Loucy (cell line): ENCODE measurements around the gene CELF2.
"Not testable (repeated sequence)": the region's sequence is repeated elsewhere in the genome, so short reads cannot be mapped to it uniquely, and the experiment has no call there.

Experiments
- H2AFZ ChIP-seq: fragments of 200-600 bp; sonication (generic); 2 replicates; pipeline ENCODE4 v1.6.0; 2016; ENCODE audit warnings: antibody characterized with exemption, mild to moderate bottlenecking, low read length, moderate library complexity
- H3F3A ChIP-seq: fragments of 200-600 bp; 2 replicates; pipeline ENCODE4 v1.6.0; 2016; ENCODE audit warnings: antibody characterized with exemption, low read depth, mild to moderate bottlenecking
- H3K27me3 ChIP-seq: fragments of 200-600 bp; sonication (generic); 2 replicates; pipeline ENCODE4 v1.6.1; 2014; ENCODE audit warnings: low read length, mild to moderate bottlenecking; ENCODE audit not compliant: insufficient read depth, poor library complexity, severe bottlenecking
- H3K36me3 ChIP-seq: fragments of 200-600 bp; sonication (generic); 2 replicates; pipeline ENCODE4 v1.6.1; 2016; ENCODE audit warnings: low read length; ENCODE audit not compliant: insufficient read depth
- H3K4me1 ChIP-seq: fragments of 200-600 bp; sonication (generic); 2 replicates; pipeline ENCODE4 v1.5.1; 2014; ENCODE audit warnings: low read length, mild to moderate bottlenecking; ENCODE audit not compliant: insufficient read depth, poor library complexity, severe bottlenecking
- H3K4me2 ChIP-seq: fragments of 200-600 bp; sonication (generic); 2 replicates; pipeline ENCODE4 v1.6.0; 2014; ENCODE audit warnings: antibody characterized with exemption, low read length, low read depth, mild to moderate bottlenecking; ENCODE audit not compliant: poor library complexity, severe bottlenecking
- H3K4me3 ChIP-seq: fragments of 200-600 bp; sonication (generic); 2 replicates; pipeline ENCODE4 v1.5.1; 2014; ENCODE audit warnings: low read length, mild to moderate bottlenecking, mixed read lengths; ENCODE audit not compliant: poor library complexity, severe bottlenecking
- H3K79me2 ChIP-seq: fragments of 200-600 bp; sonication (generic); 2 replicates; pipeline ENCODE4 v1.6.1; 2014; ENCODE audit warnings: low read length; ENCODE audit not compliant: insufficient read depth
- H3K9ac ChIP-seq: fragments of 200-600 bp; sonication (generic); 2 replicates; pipeline ENCODE4 v1.6.0; 2014; ENCODE audit warnings: mild to moderate bottlenecking, low read depth, low read length, moderate library complexity; ENCODE audit not compliant: poor library complexity, severe bottlenecking
- H3K9me2 ChIP-seq: fragments of 200-600 bp; sonication (generic); replicated peaks from 2 replicates; pipeline ENCODE4 v1.6.1; 2016; ENCODE audit warnings: low read depth, low read length, mixed read lengths
- H3K9me3 ChIP-seq: fragments of 200-600 bp; sonication (generic); 2 replicates; pipeline ENCODE4 v1.6.1; 2014; ENCODE audit warnings: mild to moderate bottlenecking, antibody characterized with exemption, low read length, low read depth; ENCODE audit not compliant: insufficient read depth
- H4K20me1 ChIP-seq: fragments of 200-600 bp; sonication (generic); 2 replicates; pipeline ENCODE4 v1.6.0; 2014; ENCODE audit warnings: antibody characterized with exemption, low read length, mild to moderate bottlenecking; ENCODE audit not compliant: insufficient read depth, poor library complexity, severe bottlenecking
- EZH2phosphoT487 ChIP-seq: fragments of 200-600 bp; IDR thresholded peaks from 2 replicates; pipeline ENCODE4 v1.6.1; 2018; ENCODE audit warnings: antibody characterized with exemption, mild to moderate bottlenecking, moderate library complexity, borderline replicate concordance
- TF ChIP-seq, protein P1 (sequence below): fragments of 200-600 bp; sonication (generic); conservative IDR thresholded peaks from 2 replicates; pipeline ENCODE4 v1.5.1; 2014; ENCODE audit warnings: mild to moderate bottlenecking, antibody characterized with exemption, low read length

The CELF2 gene

GRCh38 chr10:11364241-11364640 lies 346.6 kb downstream of the CELF2 start:
- no peak overlapping the region for H2AFZ ChIP-seq
- no peak overlapping the region for H3K9ac ChIP-seq
- H3K9me2 ChIP-seq = no peaks in the 10 kb centered on the region
- no peaks in the 10 kb centered on the region for H3K36me3 ChIP-seq
- H3K4me2 ChIP-seq = no peak overlapping the region
- H3K79me2 ChIP-seq = no peaks in the 10 kb centered on the region
- H4K20me1 ChIP-seq = no peaks in the 10 kb centered on the region
- no peaks in the 10 kb centered on the region for H3K27me3 ChIP-seq
- no peak overlapping the region for H3K4me3 ChIP-seq
- H3K4me1 ChIP-seq = no peaks in the 10 kb centered on the region
- TF ChIP-seq EZH2phosphoT487 = no peak
- TF ChIP-seq, protein P1, sequence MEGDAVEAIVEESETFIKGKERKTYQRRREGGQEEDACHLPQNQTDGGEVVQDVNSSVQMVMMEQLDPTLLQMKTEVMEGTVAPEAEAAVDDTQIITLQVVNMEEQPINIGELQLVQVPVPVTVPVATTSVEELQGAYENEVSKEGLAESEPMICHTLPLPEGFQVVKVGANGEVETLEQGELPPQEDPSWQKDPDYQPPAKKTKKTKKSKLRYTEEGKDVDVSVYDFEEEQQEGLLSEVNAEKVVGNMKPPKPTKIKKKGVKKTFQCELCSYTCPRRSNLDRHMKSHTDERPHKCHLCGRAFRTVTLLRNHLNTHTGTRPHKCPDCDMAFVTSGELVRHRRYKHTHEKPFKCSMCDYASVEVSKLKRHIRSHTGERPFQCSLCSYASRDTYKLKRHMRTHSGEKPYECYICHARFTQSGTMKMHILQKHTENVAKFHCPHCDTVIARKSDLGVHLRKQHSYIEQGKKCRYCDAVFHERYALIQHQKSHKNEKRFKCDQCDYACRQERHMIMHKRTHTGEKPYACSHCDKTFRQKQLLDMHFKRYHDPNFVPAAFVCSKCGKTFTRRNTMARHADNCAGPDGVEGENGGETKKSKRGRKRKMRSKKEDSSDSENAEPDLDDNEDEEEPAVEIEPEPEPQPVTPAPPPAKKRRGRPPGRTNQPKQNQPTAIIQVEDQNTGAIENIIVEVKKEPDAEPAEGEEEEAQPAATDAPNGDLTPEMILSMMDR = no peak
- H3K9me3 ChIP-seq = no peaks in the 10 kb centered on the region
- no peaks in the 10 kb centered on the region for H3F3A ChIP-seq

- not testable (repeated sequence) for H3K4me2 ChIP-seq, H3K27me3 ChIP-seq, H3K9ac ChIP-seq, H4K20me1 ChIP-seq, H3K4me1 ChIP-seq, H3K36me3 ChIP-seq, H3K79me2 ChIP-seq, H2AFZ ChIP-seq, H3K4me3 ChIP-seq, H3K9me3 ChIP-seq, H3K9me2 ChIP-seq, H3F3A ChIP-seq
These were observed 349.2 kb downstream of the CELF2 start for GRCh38 chr10:11366889-11367288.

GRCh38 chr10:11367505-11367904 lies 349.8 kb downstream of the CELF2 start:
- TF ChIP-seq, protein P1 = peak; percentile 42
- TF ChIP-seq EZH2phosphoT487 = no peak
- no peaks in the 10 kb centered on the region for H3K27me3 ChIP-seq

DNA sequence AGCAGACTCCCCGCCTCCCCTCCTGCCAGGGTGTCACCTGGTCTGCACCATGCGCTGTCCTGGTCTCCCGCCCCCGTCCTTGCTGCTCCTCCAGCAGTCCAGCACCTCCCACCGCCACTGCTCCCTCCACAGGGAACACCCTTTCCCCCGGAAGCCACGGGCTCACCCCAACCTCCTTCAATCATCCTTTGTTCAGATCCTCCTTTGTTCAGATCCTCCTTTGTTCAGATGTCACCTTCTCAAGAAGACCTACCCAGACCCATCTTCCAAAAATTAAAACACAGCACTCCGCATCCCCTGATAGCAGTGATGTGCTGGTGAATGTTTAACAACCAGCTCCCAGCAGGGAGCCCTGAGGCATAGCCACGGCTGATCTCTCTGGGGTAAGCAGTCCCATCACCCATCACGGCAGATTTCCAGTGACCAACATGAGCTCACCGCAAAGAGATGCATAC lies 356.1 kb downstream of the CELF2 start:
- Histone ChIP-seq H3K9ac (no peak overlapping the region), H3K4me3 (no peak overlapping the region), H3F3A (no peaks in the 10 kb centered on the region), H3K79me2 (no peaks in the 10 kb centered on the region), H3K9me2 (no peaks in the 10 kb centered on the region), H3K9me3 (no peaks in the 10 kb centered on the region), H3K4me2 (no peak overlapping the region), H4K20me1 (no peaks in the 10 kb centered on the region), H3K27me3 (no peaks in the 10 kb centered on the region), H2AFZ (no peak overlapping the region), H3K36me3 (no peaks in the 10 kb centered on the region), H3K4me1 (no peaks in the 10 kb centered on the region)
- TF ChIP-seq EZH2phosphoT487 = no peak
- TF ChIP-seq, protein P1 = no peak

More at GRCh38 chr10:11367505-11367904, 349.8 kb downstream of the CELF2 start:
- H3K79me2 ChIP-seq = no peaks in the 10 kb centered on the region
- no peak overlapping the region for H2AFZ ChIP-seq
- no peaks in the 10 kb centered on the region for H3K36me3 ChIP-seq
- H3K9ac ChIP-seq = no peak overlapping the region
- no peaks in the 10 kb centered on the region for H3K9me3 ChIP-seq
- no peaks in the 10 kb centered on the region for H3K4me1 ChIP-seq
- no peaks in the 10 kb centered on the region for H4K20me1 ChIP-seq
- no peak overlapping the region for H3K4me2 ChIP-seq
- H3K4me3 ChIP-seq = no peak overlapping the region
- H3K9me2 ChIP-seq = no peaks in the 10 kb centered on the region
- H3F3A ChIP-seq = no peaks in the 10 kb centered on the region
